Measurements from ENCODE around the gene LYPD4.

DNA sequence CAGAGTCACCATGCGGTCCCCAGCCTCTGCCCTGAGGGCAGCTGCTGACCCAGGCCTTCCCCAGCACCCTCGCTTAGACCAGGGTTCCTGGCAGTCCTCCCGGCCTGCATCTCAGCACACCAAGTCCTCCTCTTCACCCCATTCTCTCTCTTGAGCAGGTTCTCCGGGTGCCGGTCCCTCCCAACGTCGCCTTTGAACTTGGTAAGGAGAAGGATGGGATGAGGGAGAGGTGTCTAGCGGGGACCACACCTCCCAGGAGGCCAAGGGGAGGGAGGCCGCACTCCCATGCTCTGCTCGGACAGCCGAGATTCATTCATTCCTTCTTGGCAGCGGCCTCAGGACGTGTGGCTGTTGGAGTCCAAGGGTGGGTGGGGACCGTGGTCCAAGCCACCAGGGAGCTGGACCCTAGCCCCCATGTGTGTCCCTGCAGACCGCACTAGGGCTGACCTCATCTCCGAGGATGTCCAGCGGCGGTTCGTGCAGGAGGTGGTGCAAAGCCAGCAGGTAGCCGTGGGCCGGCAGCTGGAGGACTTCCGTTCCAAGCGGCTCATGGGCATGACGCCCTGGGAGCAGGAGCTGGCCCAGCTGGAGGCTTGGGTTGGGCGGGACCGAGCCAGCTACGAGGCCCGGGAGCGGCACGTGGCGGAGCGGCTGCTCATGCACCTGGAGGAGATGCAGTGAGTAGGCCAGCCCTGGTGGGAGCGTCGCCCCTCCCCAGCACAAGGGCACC, 47.9 kb upstream of the LYPD4 start:
- TF ChIP-seq, protein P1, sequence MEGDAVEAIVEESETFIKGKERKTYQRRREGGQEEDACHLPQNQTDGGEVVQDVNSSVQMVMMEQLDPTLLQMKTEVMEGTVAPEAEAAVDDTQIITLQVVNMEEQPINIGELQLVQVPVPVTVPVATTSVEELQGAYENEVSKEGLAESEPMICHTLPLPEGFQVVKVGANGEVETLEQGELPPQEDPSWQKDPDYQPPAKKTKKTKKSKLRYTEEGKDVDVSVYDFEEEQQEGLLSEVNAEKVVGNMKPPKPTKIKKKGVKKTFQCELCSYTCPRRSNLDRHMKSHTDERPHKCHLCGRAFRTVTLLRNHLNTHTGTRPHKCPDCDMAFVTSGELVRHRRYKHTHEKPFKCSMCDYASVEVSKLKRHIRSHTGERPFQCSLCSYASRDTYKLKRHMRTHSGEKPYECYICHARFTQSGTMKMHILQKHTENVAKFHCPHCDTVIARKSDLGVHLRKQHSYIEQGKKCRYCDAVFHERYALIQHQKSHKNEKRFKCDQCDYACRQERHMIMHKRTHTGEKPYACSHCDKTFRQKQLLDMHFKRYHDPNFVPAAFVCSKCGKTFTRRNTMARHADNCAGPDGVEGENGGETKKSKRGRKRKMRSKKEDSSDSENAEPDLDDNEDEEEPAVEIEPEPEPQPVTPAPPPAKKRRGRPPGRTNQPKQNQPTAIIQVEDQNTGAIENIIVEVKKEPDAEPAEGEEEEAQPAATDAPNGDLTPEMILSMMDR (IDR thresholded peaks at IDR 0.05) = no peak
- TF ChIP-seq POLR2A (IDR thresholded peaks at IDR 0.05) = no peak
